Measurements from ENCODE around the gene HYAL1. TPM values are rescaled to one million over a fixed set of nuclear protein-coding genes. Genes with fewer than 3 reads are reported as not detected.
"Not testable (repeated sequence)": the region's sequence is repeated elsewhere in the genome, so short reads cannot be mapped to it uniquely, and the experiment has no call there.

The HYAL1 gene
- total RNA-seq, 1 donor from 2014 or later, result 0.36 TPM

- Mint-ChIP-seq H3K36me3 (ENCODE audit: low read depth) (peaks cover 13% of the 10 kb centered on the region), H3K4me1 (ENCODE audit: low read depth) (peaks cover 18% of the 10 kb centered on the region), H3K9me3 (no peaks in the 10 kb centered on the region), H3K27me3 (ENCODE audit: insufficient read depth) (no peaks in the 10 kb centered on the region), H3K4me3 (peak overlapping the region; percentile 96), H3K27ac (peak overlapping the region; percentile 83)
- intact Hi-C loops (cut with micrococcal nuclease), result loop anchor here (2.0 kb wide), 2 partner anchors 32 to 822 kb away; partner anchors contain the start of gene DAG1
- DNase-seq (ENCODE audit: low spot score), result no peak
These were observed 10.1 kb downstream of the HYAL1 start for GRCh38 chr3:50293079-50293801.

DNA sequence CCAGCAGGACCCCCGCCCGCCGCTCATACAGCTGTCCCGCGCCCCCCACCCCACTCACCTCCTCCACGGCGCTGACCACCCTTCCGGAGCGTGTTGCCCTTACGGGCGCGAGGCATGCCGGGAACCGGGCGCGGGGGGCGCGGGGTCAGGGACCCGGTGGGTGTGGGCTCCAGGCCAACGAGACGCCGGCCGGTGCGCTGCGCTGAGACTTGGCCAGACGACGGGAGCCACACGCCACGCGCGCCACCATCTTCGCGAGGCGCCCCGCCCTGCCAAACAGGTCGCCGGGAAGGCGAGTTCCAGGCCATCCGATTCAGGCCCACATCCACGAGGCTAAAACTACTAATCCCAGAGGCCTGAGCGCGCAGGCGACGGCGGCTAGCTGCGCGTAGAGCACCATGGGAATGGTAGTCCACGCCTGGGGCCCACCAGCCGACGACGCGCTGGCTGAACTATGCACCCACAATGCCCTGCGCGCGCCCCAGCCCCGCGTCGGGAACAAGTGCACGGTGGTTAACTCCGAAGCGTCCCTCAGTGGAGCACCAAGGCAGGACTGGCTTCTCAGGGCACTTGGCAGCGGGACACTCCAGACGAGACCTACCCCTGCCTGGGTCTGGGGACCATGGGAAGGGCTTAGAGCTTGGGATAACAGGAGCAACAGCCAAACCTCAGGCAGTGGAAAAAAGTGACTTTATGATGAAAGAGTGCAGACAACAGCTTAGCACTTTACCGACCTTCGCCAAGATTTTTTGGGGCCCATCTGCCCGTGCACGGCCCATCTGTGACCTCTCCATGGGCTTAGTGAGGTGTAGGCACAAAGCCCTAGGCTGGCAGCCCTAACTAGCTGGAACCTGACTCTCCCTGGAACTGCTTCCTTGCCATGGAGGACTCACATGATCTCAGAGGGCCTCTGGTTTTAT lies 11.0 kb downstream of the HYAL1 start, which contains the start of gene IFRD2:
Gene IFRD2, minus strand, starts transcription at position 271 of the 920 bp plus-strand sequence. Its CDS starts 155 bp downstream, at position 116.
- intact Hi-C loops (cut with micrococcal nuclease), result loop anchor here (1.0 to 2.0 kb wide), 11 partner anchors 29 to 822 kb away; partner anchors contain the start of genes DAG1, HEMK1, MON1A and TMEM115
- peaks cover 14% of the 10 kb centered on the region for H3K4me1 Mint-ChIP-seq (ENCODE audit: low read depth)
- peak within 1 kb of the TSS; percentile 96 for H3K4me3 Mint-ChIP-seq
- peak; percentile 95 for DNase-seq (ENCODE audit: low spot score)
- H3K36me3 Mint-ChIP-seq (ENCODE audit: low read depth), result peaks cover 14% of the 10 kb centered on the region
- no peaks in the 10 kb centered on the region for H3K27me3 Mint-ChIP-seq (ENCODE audit: insufficient read depth)
- H3K9me3 Mint-ChIP-seq, result no peaks in the 10 kb centered on the region
- peak within 1 kb of the TSS; percentile 83 for H3K27ac Mint-ChIP-seq

DNA sequence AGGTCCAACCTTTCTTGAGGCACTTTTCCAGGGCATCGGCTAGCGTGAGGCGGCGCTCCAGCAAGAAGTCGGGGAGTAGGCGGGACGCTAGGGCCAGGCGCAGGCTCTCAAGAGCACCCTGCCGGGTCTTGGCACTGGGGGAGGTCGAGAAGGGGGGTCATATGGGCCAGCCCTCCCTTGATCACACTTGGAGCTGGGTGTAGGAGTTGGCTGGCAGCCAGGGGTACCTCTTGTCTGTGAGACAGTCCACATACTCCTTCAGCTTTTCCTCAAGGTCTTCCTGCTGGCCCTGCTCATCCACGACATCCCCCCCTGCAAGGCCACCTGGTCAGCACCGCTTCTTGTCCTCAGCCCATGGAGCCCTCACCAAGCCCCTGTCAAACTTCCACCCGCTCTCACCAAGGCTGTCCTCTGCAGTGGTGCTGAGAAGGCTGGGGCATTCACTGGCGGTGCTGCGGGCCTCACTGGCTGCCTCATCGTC lies 13.2 kb downstream of the HYAL1 start:
- intact Hi-C loops (cut with micrococcal nuclease), result no loop called here
- peak overlapping the region; percentile 63 for H3K4me3 Mint-ChIP-seq
- H3K4me1 Mint-ChIP-seq (ENCODE audit: low read depth), result peaks cover 14% of the 10 kb centered on the region
- H3K27me3 Mint-ChIP-seq (ENCODE audit: insufficient read depth), result no peaks in the 10 kb centered on the region
- H3K36me3 Mint-ChIP-seq (ENCODE audit: low read depth), result peaks cover 15% of the 10 kb centered on the region
- H3K27ac Mint-ChIP-seq, result no peak overlapping the region
- no peak for DNase-seq (ENCODE audit: low spot score)
- no peaks in the 10 kb centered on the region for H3K9me3 Mint-ChIP-seq

- Mint-ChIP-seq H3K27ac (no peak overlapping the region), H3K4me1 (ENCODE audit: low read depth) (peaks cover 14% of the 10 kb centered on the region), H3K4me3 (peak overlapping the region; percentile 63), H3K27me3 (ENCODE audit: insufficient read depth) (no peaks in the 10 kb centered on the region), H3K9me3 (no peaks in the 10 kb centered on the region), H3K36me3 (ENCODE audit: low read depth) (peaks cover 15% of the 10 kb centered on the region)
- intact Hi-C loops (cut with micrococcal nuclease), result no loop called here
- DNase-seq (ENCODE audit: low spot score), result no peak
These were observed 14.2 kb downstream of the HYAL1 start for GRCh38 chr3:50289130-50289529.

- H3K27me3 Mint-ChIP-seq (ENCODE audit: insufficient read depth), result no peaks in the 10 kb centered on the region
- H3K36me3 Mint-ChIP-seq (ENCODE audit: low read depth), result peaks cover 15% of the 10 kb centered on the region
- H3K4me3 Mint-ChIP-seq, result no peak overlapping the region
- intact Hi-C loops (cut with micrococcal nuclease), result no loop called here
- peaks cover 14% of the 10 kb centered on the region for H3K4me1 Mint-ChIP-seq (ENCODE audit: low read depth)
- no peak overlapping the region for H3K27ac Mint-ChIP-seq
- no peaks in the 10 kb centered on the region for H3K9me3 Mint-ChIP-seq
- no peak for DNase-seq (ENCODE audit: low spot score)
These were observed 14.9 kb downstream of the HYAL1 start for GRCh38 chr3:50288387-50289007.

GRCh38 chr3:50287262-50287661 lies 16.1 kb downstream of the HYAL1 start:
- Mint-ChIP-seq H3K4me1 (ENCODE audit: low read depth) (peaks cover 6% of the 10 kb centered on the region), H3K36me3 (ENCODE audit: low read depth) (peaks cover 15% of the 10 kb centered on the region), H3K4me3 (no peak overlapping the region), H3K27ac (no peak overlapping the region), H3K9me3 (no peaks in the 10 kb centered on the region), H3K27me3 (ENCODE audit: insufficient read depth) (no peaks in the 10 kb centered on the region)
- intact Hi-C loops (cut with micrococcal nuclease), result no loop called here
- DNase-seq (ENCODE audit: low spot score), result no peak

DNA sequence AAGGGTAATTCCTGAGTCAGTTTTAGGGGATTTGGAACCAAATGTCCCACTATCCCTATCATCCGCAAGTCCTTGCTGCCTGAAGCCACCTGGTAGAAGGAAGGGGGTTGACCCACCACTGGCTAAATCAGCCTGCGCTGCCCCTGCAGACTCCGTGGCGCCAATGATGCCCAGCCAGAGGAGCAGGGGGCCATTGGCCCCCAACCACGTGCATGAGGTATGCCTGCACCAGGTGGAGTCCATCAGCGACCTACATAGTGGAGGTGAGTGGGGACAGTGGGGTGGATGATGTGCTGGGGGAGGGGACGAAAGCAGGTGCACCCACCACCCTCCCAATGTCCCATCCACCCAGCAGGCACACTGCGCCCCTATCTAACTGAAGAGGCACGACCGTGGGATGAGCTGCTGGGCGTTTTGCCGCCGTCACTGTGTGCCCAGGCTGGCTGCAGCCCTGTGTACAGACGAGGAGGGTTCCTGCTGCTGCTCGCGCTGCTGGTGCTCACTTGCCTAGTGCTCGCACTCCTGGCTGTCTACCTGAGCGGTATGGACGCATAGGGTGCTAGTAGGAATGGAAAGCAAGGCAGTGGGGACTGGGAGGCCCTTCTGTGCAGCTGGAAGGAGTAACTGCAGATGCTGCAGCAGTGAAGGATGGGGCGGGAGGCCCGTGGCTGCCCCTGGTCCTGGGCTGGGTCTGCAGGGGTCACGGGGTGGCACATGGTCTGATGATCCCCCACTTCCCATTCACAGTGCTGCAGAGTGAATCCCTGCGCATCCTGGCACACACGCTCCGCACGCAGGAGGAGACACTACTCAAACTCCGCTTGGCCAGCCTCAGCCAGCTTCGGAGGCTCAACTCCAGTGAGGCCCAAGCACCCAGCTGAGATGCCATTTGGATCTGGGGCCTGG lies 16.8 kb downstream of the HYAL1 start:
- no peak overlapping the region for H3K4me3 Mint-ChIP-seq
- intact Hi-C loops (cut with micrococcal nuclease), result no loop called here
- no peak for DNase-seq (ENCODE audit: low spot score)
- no peaks in the 10 kb centered on the region for H3K27me3 Mint-ChIP-seq (ENCODE audit: insufficient read depth)
- no peak overlapping the region for H3K27ac Mint-ChIP-seq
- peaks cover 6% of the 10 kb centered on the region for H3K4me1 Mint-ChIP-seq (ENCODE audit: low read depth)
- no peaks in the 10 kb centered on the region for H3K9me3 Mint-ChIP-seq
- H3K36me3 Mint-ChIP-seq (ENCODE audit: low read depth), result peaks cover 15% of the 10 kb centered on the region

GRCh38 chr3:50284121-50284520 lies 19.3 kb downstream of the HYAL1 start:
- DNase-seq (ENCODE audit: low spot score); H3K4me1 Mint-ChIP-seq (ENCODE audit: low read depth); H3K27me3 Mint-ChIP-seq (ENCODE audit: insufficient read depth); H3K4me3 Mint-ChIP-seq; H3K27ac Mint-ChIP-seq; H3K9me3 Mint-ChIP-seq; H3K36me3 Mint-ChIP-seq (ENCODE audit: low read depth); intact Hi-C loops (cut with micrococcal nuclease): not testable (repeated sequence)

DNA sequence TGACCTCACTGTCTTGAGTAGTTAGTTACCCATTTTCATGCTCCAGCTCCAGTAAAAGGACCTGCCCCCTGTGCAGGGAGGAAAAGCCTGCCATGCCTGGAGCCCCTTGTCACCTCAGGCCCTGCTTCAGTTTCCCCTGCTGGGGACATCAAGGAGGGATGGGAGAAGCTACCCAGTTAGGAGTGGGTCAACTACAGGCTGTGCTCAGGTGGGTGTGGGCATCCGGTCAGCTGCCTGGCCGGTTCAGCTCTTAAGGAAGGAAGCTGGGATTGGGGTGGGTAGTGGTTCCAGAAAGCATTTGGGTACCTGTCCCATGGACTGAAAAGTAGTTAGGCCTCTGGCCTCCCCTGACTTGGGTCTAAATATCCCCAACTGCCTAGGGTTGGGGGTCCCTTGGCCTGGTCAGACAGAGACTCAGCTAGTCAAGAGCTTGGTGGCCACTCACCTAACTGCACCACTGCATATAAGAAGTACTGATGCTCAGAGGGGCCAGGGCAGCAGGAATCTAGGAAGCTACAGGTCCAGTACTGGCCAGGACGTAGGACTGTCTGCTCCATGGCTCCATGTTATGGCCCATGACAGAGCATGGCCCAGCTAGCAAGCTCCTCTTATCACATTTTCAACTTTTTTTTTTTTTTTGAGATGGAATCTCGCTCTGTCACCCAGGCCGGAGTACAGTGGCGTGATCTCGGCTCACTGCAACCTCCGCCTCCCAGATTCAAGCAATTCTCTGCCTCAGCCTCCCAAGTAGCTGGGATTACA lies 23.9 kb downstream of the HYAL1 start:
- no peak for DNase-seq (ENCODE audit: low spot score)
- intact Hi-C loops (cut with micrococcal nuclease), result no loop called here

GRCh38 chr3:50278880-50279224 lies 24.5 kb downstream of the HYAL1 start, which contains the start of gene LSMEM2:
LSMEM2 (plus strand) TSS chr3:50279087; CDS start chr3:50279114, 27 bp downstream.
- H3K9me3 Mint-ChIP-seq, result no peaks in the 10 kb centered on the region
- peaks cover 36% of the 10 kb centered on the region for H3K27me3 Mint-ChIP-seq (ENCODE audit: insufficient read depth)
- no peak within 1 kb of the TSS for H3K27ac Mint-ChIP-seq
- no peak for DNase-seq (ENCODE audit: low spot score)
- intact Hi-C loops (cut with micrococcal nuclease), result no loop called here
- H3K36me3 Mint-ChIP-seq (ENCODE audit: low read depth), result no peaks in the 10 kb centered on the region
- H3K4me3 Mint-ChIP-seq, result no peak within 1 kb of the TSS
- H3K4me1 Mint-ChIP-seq (ENCODE audit: low read depth), result peaks cover 16% of the 10 kb centered on the region

More for the DNA sequence above, 23.9 kb downstream of the HYAL1 start:
- H3K27me3 Mint-ChIP-seq (ENCODE audit: insufficient read depth), result peaks cover 31% of the 10 kb centered on the region
- no peak overlapping the region for H3K27ac Mint-ChIP-seq
- peaks cover 11% of the 10 kb centered on the region for H3K4me1 Mint-ChIP-seq (ENCODE audit: low read depth)
- no peak overlapping the region for H3K4me3 Mint-ChIP-seq
- H3K9me3 Mint-ChIP-seq, result no peaks in the 10 kb centered on the region
- H3K36me3 Mint-ChIP-seq (ENCODE audit: low read depth), result no peaks in the 10 kb centered on the region

DNA sequence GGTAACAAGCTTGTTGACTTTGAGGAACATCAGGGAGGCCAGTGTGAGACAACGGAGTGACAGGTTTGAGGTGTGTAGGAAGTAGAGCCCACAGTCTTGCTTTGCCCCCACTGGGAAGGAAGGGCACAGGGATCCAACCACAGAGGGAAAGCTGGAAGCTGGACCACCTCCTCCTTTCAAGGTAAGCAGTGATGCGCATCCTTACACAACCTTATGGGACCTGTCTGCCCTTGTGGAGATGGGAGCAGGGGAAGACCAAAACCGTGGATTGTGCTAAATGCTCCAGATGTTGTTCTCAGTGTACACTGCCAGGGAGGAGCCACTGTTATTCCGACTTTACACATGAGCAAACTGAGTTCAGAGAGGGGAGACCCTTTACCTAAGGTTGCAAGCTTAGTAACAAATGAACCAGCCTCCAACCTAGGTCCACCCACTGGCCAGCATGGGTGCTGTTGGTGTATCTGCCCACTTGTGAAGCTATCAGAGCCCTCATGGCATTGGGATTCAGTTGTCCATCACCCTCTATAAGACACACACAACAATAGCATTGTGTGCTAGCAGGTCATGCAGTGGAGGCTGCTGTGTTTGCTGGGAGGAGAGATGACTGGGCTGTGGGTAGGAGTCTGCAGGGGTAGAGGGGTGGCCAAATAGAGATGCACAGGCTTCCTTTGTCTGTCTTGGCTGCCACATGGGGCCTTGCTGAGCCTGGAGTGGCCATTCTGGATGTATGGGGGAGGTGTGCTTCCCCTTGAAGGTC lies 25.1 kb downstream of the HYAL1 start:
- no peak overlapping the region for H3K27ac Mint-ChIP-seq
- peaks cover 16% of the 10 kb centered on the region for H3K4me1 Mint-ChIP-seq (ENCODE audit: low read depth)
- intact Hi-C loops (cut with micrococcal nuclease), result no loop called here
- DNase-seq (ENCODE audit: low spot score), result no peak
- H3K36me3 Mint-ChIP-seq (ENCODE audit: low read depth), result no peaks in the 10 kb centered on the region
- H3K27me3 Mint-ChIP-seq (ENCODE audit: insufficient read depth), result peaks cover 36% of the 10 kb centered on the region
- no peaks in the 10 kb centered on the region for H3K9me3 Mint-ChIP-seq
- H3K4me3 Mint-ChIP-seq, result no peak overlapping the region
